ENCODE data around the gene FNDC10.

FNDC10 gene

DNA sequence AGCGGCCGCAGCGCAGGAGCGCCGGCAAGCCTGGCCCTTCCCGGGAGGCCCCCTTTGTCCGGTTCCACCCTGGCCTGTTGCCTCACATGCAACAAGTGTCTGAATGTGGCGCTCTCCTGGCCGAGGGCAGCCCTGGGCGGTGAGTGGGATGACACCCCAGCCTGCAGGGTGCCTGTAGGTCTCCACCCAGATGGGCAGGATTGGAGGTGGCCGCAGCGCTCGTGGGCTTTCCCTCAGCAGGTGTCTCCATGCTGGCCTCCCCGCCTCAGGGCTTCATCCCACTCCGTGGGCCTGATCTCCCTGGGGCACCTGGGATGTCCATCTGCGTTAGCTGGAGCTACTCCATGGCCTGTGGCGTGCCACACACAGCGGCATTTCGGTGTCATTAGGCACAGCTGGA, 16.9 kb upstream of the FNDC10 start:
- no peak for ATAC-seq
- TF ChIP-seq PPARA (CRISPR knock-in tag; IDR thresholded peaks at IDR 0.05; ENCODE audit: borderline replicate concordance) (no peak), OSR1 (CRISPR knock-in tag; IDR thresholded peaks at IDR 0.05) (no peak), TOX (CRISPR knock-in tag; IDR thresholded peaks at IDR 0.05; ENCODE audit: borderline replicate concordance) (no peak), PATZ1 (CRISPR knock-in tag; IDR thresholded peaks at IDR 0.05; ENCODE audit: borderline replicate concordance) (no peak), ZNF70 (CRISPR knock-in tag; IDR thresholded peaks at IDR 0.05) (no peak), TCF4 (CRISPR knock-in tag; IDR thresholded peaks at IDR 0.05; ENCODE audit: borderline replicate concordance) (no peak), CSDC2 (CRISPR knock-in tag; IDR thresholded peaks at IDR 0.05) (no peak), POU6F1 (CRISPR knock-in tag; IDR thresholded peaks at IDR 0.05; ENCODE audit: borderline replicate concordance, low read depth) (no peak), CSRNP3 (CRISPR knock-in tag; IDR thresholded peaks at IDR 0.05) (no peak), ESRRG (CRISPR knock-in tag; IDR thresholded peaks at IDR 0.05) (no peak), CREB5 (CRISPR knock-in tag; IDR thresholded peaks at IDR 0.05; ENCODE audit: low read depth) (no peak), ARNTL (CRISPR knock-in tag; IDR thresholded peaks at IDR 0.05; ENCODE audit: borderline replicate concordance, low read depth) (no peak), GLIS3 (CRISPR knock-in tag; IDR thresholded peaks at IDR 0.05) (no peak), ZNF565 (CRISPR knock-in tag; conservative IDR thresholded peaks at IDR 0.05; ENCODE audit: low read depth) (no peak), ISL1 (CRISPR knock-in tag; IDR thresholded peaks at IDR 0.05) (no peak), SNAI2 (CRISPR knock-in tag; IDR thresholded peaks at IDR 0.05) (no peak), ZFP30 (CRISPR knock-in tag; IDR thresholded peaks at IDR 0.05) (no peak)
- TF ChIP-seq, protein P1, sequence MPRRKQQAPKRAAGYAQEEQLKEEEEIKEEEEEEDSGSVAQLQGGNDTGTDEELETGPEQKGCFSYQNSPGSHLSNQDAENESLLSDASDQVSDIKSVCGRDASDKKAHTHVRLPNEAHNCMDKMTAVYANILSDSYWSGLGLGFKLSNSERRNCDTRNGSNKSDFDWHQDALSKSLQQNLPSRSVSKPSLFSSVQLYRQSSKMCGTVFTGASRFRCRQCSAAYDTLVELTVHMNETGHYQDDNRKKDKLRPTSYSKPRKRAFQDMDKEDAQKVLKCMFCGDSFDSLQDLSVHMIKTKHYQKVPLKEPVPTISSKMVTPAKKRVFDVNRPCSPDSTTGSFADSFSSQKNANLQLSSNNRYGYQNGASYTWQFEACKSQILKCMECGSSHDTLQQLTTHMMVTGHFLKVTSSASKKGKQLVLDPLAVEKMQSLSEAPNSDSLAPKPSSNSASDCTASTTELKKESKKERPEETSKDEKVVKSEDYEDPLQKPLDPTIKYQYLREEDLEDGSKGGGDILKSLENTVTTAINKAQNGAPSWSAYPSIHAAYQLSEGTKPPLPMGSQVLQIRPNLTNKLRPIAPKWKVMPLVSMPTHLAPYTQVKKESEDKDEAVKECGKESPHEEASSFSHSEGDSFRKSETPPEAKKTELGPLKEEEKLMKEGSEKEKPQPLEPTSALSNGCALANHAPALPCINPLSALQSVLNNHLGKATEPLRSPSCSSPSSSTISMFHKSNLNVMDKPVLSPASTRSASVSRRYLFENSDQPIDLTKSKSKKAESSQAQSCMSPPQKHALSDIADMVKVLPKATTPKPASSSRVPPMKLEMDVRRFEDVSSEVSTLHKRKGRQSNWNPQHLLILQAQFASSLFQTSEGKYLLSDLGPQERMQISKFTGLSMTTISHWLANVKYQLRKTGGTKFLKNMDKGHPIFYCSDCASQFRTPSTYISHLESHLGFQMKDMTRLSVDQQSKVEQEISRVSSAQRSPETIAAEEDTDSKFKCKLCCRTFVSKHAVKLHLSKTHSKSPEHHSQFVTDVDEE (CRISPR knock-in tag; IDR thresholded peaks at IDR 0.05) = no peak

GRCh38 chr1:1616045-1616790, 16.3 kb upstream of the FNDC10 start:
- TF ChIP-seq TOX (CRISPR knock-in tag; IDR thresholded peaks at IDR 0.05; ENCODE audit: borderline replicate concordance) (no peak), ZNF70 (CRISPR knock-in tag; IDR thresholded peaks at IDR 0.05) (no peak), SNAI2 (CRISPR knock-in tag; IDR thresholded peaks at IDR 0.05) (no peak), RARB (CRISPR knock-in tag; IDR thresholded peaks at IDR 0.05) (no peak), CSRNP3 (CRISPR knock-in tag; IDR thresholded peaks at IDR 0.05) (no peak), OSR1 (CRISPR knock-in tag; IDR thresholded peaks at IDR 0.05) (no peak), ZNF8 (CRISPR knock-in tag; IDR thresholded peaks at IDR 0.05) (no peak), ARNTL (CRISPR knock-in tag; IDR thresholded peaks at IDR 0.05; ENCODE audit: borderline replicate concordance, low read depth) (no peak), PPARA (CRISPR knock-in tag; IDR thresholded peaks at IDR 0.05; ENCODE audit: borderline replicate concordance) (no peak), ZFP3 (CRISPR knock-in tag; IDR thresholded peaks at IDR 0.05) (no peak), ZFP30 (CRISPR knock-in tag; IDR thresholded peaks at IDR 0.05) (no peak), CREB5 (CRISPR knock-in tag; IDR thresholded peaks at IDR 0.05; ENCODE audit: low read depth) (no peak)
- ATAC-seq = peak; percentile 24
